IMR-90 (cell line): ENCODE measurements around the gene CACYBP. TPM values are rescaled to one million over a fixed set of nuclear protein-coding genes. Genes with fewer than 3 reads are reported as not detected.
"Not testable (repeated sequence)": the region's sequence is repeated elsewhere in the genome, so short reads cannot be mapped to it uniquely, and the experiment has no call there.

Experiments used
- ATAC-seq: fragments of 200-7000 bp; cut with Tn5 transposase; 2 replicates; pipeline ENCODE4 v1.9.1; 2020; ENCODE audit warnings: low read depth, mild to moderate bottlenecking, moderate library complexity
- BruUV-seq: library from RNA; stranded (reverse); fragments of 400-500 nt; replicated peaks from 2 replicates; lab custom pipeline; 2021; lab: Mats Ljungman, UMichigan
- CTCF ChIA-PET: fragments of 300-600 bp; formaldehyde crosslinking; extraction: SDS; loops from one replicate; lab custom pipeline; 2021; ENCODE audit warnings: antibody characterized with exemption; lab: Yijun Ruan, JAX
- POLR2A ChIA-PET: fragments of 300-600 bp; sonication (Branson Sonifier 250); formaldehyde crosslinking; loops from one replicate; lab custom pipeline; 2022; ENCODE audit warnings: antibody characterized with exemption; ENCODE audit not compliant: unreplicated experiment; lab: Charles Lee
- DNase-seq: peaks from one replicate; pipeline ENCODE4 v3.0.0; 2013
- H2AFZ ChIP-seq: replicated peaks from 2 replicates; pipeline ENCODE3; 2013; ENCODE audit warnings: low read length, mild to moderate bottlenecking; ENCODE audit not compliant: poor library complexity
- H2AK5ac ChIP-seq: 2 replicates; pipeline ENCODE4 v1.6.1; 2013; ENCODE audit warnings: low read depth, low read length, inconsistent platforms
- H2AK9ac ChIP-seq: replicated peaks from 2 replicates; pipeline ENCODE3; 2013; ENCODE audit warnings: mild to moderate bottlenecking, low read depth, low read length, moderate library complexity; ENCODE audit not compliant: poor library complexity
- H2BK120ac ChIP-seq: 2 replicates; pipeline ENCODE4 v1.6.1; 2013; ENCODE audit warnings: low read depth, low read length, inconsistent platforms
- H2BK15ac ChIP-seq: 3 replicates; pipeline ENCODE4 v1.6.1; 2013; ENCODE audit warnings: low read depth, low read length, inconsistent platforms
- H2BK20ac ChIP-seq: 2 replicates; pipeline ENCODE4 v1.6.1; 2013; ENCODE audit warnings: low read depth, mild to moderate bottlenecking, inconsistent platforms, low read length, moderate library complexity
- H2BK5ac ChIP-seq: 2 replicates; pipeline ENCODE4 v1.6.1; 2013; ENCODE audit warnings: mild to moderate bottlenecking, low read depth, low read length, inconsistent platforms; ENCODE audit not compliant: poor library complexity, severe bottlenecking
- H3K14ac ChIP-seq: replicated peaks from 2 replicates; pipeline ENCODE4 v1.6.1; 2013; ENCODE audit warnings: low read depth, low read length, inconsistent platforms
- H3K18ac ChIP-seq: 2 replicates; pipeline ENCODE4 v1.6.1; 2013; ENCODE audit warnings: low read depth, low read length, control low read depth
- H3K23ac ChIP-seq: 2 replicates; pipeline ENCODE4 v1.6.1; 2013; ENCODE audit warnings: low read depth, low read length, inconsistent platforms
- H3K27ac ChIP-seq: 2 replicates; pipeline ENCODE4 v1.5.1; 2013; ENCODE audit warnings: mild to moderate bottlenecking, control low read depth, low read length; ENCODE audit not compliant: insufficient read depth
- H3K27me3 ChIP-seq: 2 replicates; pipeline ENCODE4 v1.6.1; 2013; ENCODE audit warnings: low read length; ENCODE audit not compliant: control insufficient read depth, insufficient read depth
- H3K36me3 ChIP-seq: 2 replicates; pipeline ENCODE4 v1.6.1; 2013; ENCODE audit warnings: low read length, mixed read lengths; ENCODE audit not compliant: control insufficient read depth, insufficient read depth
- H3K4ac ChIP-seq: 2 replicates; pipeline ENCODE4 v1.6.1; 2013; ENCODE audit warnings: low read depth, low read length, inconsistent platforms
- H3K4me1 ChIP-seq: 2 replicates; pipeline ENCODE4 v1.6.1; 2013; ENCODE audit warnings: low read length, mixed read lengths; ENCODE audit not compliant: control insufficient read depth, insufficient read depth
- H3K4me2 ChIP-seq: 2 replicates; pipeline ENCODE4 v1.6.1; 2013; ENCODE audit warnings: low read depth, mild to moderate bottlenecking, control low read depth, low read length, moderate library complexity
- H3K4me3 ChIP-seq: 2 replicates; pipeline ENCODE4 v1.5.1; 2013; ENCODE audit warnings: low read depth, mild to moderate bottlenecking, control low read depth, low read length, moderate library complexity; ENCODE audit not compliant: insufficient read depth
- H3K56ac ChIP-seq: 2 replicates; pipeline ENCODE4 v1.6.1; 2013; ENCODE audit warnings: low read length, inconsistent platforms; ENCODE audit not compliant: insufficient read depth; ENCODE audit errors: extremely low read depth
- H3K79me1 ChIP-seq, 2 experiments: 2 replicates each; pipeline ENCODE4 v1.6.1; 2013; ENCODE audit warnings: low read length in 2 of 2, inconsistent platforms in 1 of 2, low read depth in 1 of 2
- H3K9ac ChIP-seq: 2 replicates; pipeline ENCODE4 v1.6.1; 2013; ENCODE audit warnings: low read depth, low read length, control low read depth
- H3K9me1 ChIP-seq: 2 replicates; pipeline ENCODE4 v1.6.1; 2013; ENCODE audit warnings: low read length, inconsistent platforms; ENCODE audit not compliant: insufficient read depth
- H3K9me3 ChIP-seq: 2 replicates; pipeline ENCODE4 v1.6.1; 2013; ENCODE audit warnings: low read length; ENCODE audit not compliant: control insufficient read depth, insufficient read depth
- H4K20me1 ChIP-seq: 2 replicates; pipeline ENCODE4 v1.6.1; 2013; ENCODE audit warnings: low read length, inconsistent platforms; ENCODE audit not compliant: insufficient read depth
- H4K5ac ChIP-seq: 2 replicates; pipeline ENCODE4 v1.6.1; 2013; ENCODE audit warnings: mild to moderate bottlenecking, low read depth, low read length, control low read depth
- H4K8ac ChIP-seq, 2 experiments: 2 replicates each; pipeline ENCODE4 v1.6.1; 2013; ENCODE audit warnings: low read depth in 2 of 2, low read length in 2 of 2, control low read depth in 1 of 2, inconsistent platforms in 1 of 2
- H4K91ac ChIP-seq: 2 replicates; pipeline ENCODE4 v1.6.1; 2013; ENCODE audit warnings: low read depth, low read length, inconsistent platforms; ENCODE audit not compliant: insufficient read depth
- WGBS, 2 experiments: methylation state at CpG; one replicate each; pipeline versions ENCODE4 v1.1.5 to v1.1.7; 2013; ENCODE audit warnings: missing lambda C conversion rate in 2 of 2; ENCODE audit not compliant: insufficient read length in 1 of 2; ENCODE audit errors: extremely low coverage in 2 of 2; 5-methylcytosine and 5-hydroxymethylcytosine counted together
- dilution Hi-C: fragments of 300-500 bp; cut with HindIII; formaldehyde crosslinking; loops from one replicate; pipeline ENCODE4 v1.14.3; 2018; ENCODE audit warnings: low sequenced_read_pairs; ENCODE audit not compliant: unreplicated experiment
- in situ Hi-C: fragments of 300-500 bp; cut with MboI; formaldehyde crosslinking; loops from 3 replicates; pipeline ENCODE4 v1.14.3; 2019; ENCODE audit warnings: low sequenced_read_pairs, inconsistent platforms, mixed read lengths
- intact Hi-C: fragments of 100-400 bp; cut with micrococcal nuclease; formaldehyde crosslinking; loops from 2 replicates; pipeline ENCODE4 v1.10.0; 2022
- polyA plus RNA-seq, 3 experiments: library from polyadenylated mRNA; depleted of rRNA; stranded (reverse); fragments of >200 nt; gene quantifications; 2 replicates each; pipeline ENCODE4 v1.2.3, GENCODE V29; 2012; ENCODE audit warnings: low replicate concordance in 1 of 3
- total RNA-seq: library from RNA; depleted of rRNA; stranded (reverse); fragments of >200 nt; gene quantifications from 2 replicates; pipeline ENCODE4 v1.2.3, GENCODE V29; 2012

CACYBP gene
- total and polyA plus RNA-seq, 2 of the 4 experiments (the other 2 are of a cell fraction): 61.8 to 62.8 TPM

- H3K79me1 ChIP-seq, in situ Hi-C loops, dilution Hi-C loops: not testable (repeated sequence)
Measured at GRCh38 chr1:175044591-175044990, 44.8 kb downstream of the CACYBP start.

More at GRCh38 chr1:175044591-175044990, 44.8 kb downstream of the CACYBP start:
- H2BK15ac ChIP-seq, BruUV-seq, H3K4me1 ChIP-seq, H3K14ac ChIP-seq, H3K4me2 ChIP-seq, H3K9me3 ChIP-seq, H2BK5ac ChIP-seq, intact Hi-C loops, POLR2A ChIA-PET, H4K5ac ChIP-seq, H4K8ac ChIP-seq, H3K4ac ChIP-seq, H2AK9ac ChIP-seq, H3K23ac ChIP-seq, H3K36me3 ChIP-seq, DNase-seq, H3K18ac ChIP-seq, H3K56ac ChIP-seq, H3K4me3 ChIP-seq, H2AFZ ChIP-seq, H3K27ac ChIP-seq, H4K91ac ChIP-seq, H4K20me1 ChIP-seq, H3K27me3 ChIP-seq, H3K9ac ChIP-seq, H2AK5ac ChIP-seq, H2BK120ac ChIP-seq, H3K9me1 ChIP-seq, H2BK20ac ChIP-seq, ATAC-seq: not testable (repeated sequence)
- 81% methylated on average over 14 of the region's 18 CpGs; no CpG with 5 or more reads in 1 of the 2 experiments for WGBS, 2 experiments
- CTCF ChIA-PET: interaction anchor here (0.6 kb wide), 1 partner anchor 1049 kb away, joined by 3 read pairs; no protein-coding TSS in a partner anchor
